Astrocyte (in vitro differentiated cells and primary cell): ENCODE results near the gene CEP290.

Experiments
- EZH2 ChIP-seq: IDR thresholded peaks from 2 replicates; pipeline ENCODE4 v1.6.1; 2012; ENCODE audit warnings: mild to moderate bottlenecking, low read length, inconsistent platforms; ENCODE audit not compliant: insufficient read depth
- TF ChIP-seq, protein P1 (sequence below): IDR thresholded peaks from 2 replicates; pipeline ENCODE4 v1.5.1; 2011; ENCODE audit warnings: low read depth, mild to moderate bottlenecking, inconsistent platforms, low read length, moderate library complexity; ENCODE audit not compliant: insufficient read depth

DNA sequence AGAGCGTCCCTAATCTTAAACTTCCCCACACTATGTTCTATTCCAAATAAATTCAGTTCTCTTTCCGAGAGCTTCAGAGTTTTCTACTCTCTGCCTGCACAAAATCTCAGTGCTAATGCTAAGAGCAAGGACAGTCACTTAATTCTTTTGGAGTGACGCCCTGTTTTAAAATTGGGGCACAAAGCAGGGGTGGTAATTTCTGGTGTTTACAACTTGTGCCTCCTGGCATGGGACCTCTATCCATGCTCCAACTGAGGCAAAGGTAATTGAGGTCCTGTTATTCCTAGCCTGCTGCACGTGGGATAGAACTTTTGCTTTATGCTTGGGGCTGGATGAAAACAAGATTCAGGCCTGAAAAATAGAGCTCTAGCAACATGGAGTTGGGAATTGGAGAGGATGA is 135.5 kb downstream of the CEP290 start:
- TF ChIP-seq, protein P1, sequence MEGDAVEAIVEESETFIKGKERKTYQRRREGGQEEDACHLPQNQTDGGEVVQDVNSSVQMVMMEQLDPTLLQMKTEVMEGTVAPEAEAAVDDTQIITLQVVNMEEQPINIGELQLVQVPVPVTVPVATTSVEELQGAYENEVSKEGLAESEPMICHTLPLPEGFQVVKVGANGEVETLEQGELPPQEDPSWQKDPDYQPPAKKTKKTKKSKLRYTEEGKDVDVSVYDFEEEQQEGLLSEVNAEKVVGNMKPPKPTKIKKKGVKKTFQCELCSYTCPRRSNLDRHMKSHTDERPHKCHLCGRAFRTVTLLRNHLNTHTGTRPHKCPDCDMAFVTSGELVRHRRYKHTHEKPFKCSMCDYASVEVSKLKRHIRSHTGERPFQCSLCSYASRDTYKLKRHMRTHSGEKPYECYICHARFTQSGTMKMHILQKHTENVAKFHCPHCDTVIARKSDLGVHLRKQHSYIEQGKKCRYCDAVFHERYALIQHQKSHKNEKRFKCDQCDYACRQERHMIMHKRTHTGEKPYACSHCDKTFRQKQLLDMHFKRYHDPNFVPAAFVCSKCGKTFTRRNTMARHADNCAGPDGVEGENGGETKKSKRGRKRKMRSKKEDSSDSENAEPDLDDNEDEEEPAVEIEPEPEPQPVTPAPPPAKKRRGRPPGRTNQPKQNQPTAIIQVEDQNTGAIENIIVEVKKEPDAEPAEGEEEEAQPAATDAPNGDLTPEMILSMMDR: no peak
- TF ChIP-seq EZH2: no peak
